ENCODE results near the gene NUDT3. TPM values are rescaled to one million over a fixed set of nuclear protein-coding genes. Genes with fewer than 3 reads are reported as not detected.

Gene NUDT3
- total RNA-seq, 1 donor from 2014 or later = 18.7 TPM

GRCh38 chr6:34240329-34241248, 151.9 kb downstream of the NUDT3 start:
- intact Hi-C loops (cut with micrococcal nuclease) = no loop called here

- intact Hi-C loops (cut with micrococcal nuclease) = loop anchor here (5.0 kb wide), 1 partner anchor 287 kb away; no protein-coding TSS in a partner anchor
Observed at GRCh38 chr6:34239893-34240292, 152.6 kb downstream of the NUDT3 start.

DNA sequence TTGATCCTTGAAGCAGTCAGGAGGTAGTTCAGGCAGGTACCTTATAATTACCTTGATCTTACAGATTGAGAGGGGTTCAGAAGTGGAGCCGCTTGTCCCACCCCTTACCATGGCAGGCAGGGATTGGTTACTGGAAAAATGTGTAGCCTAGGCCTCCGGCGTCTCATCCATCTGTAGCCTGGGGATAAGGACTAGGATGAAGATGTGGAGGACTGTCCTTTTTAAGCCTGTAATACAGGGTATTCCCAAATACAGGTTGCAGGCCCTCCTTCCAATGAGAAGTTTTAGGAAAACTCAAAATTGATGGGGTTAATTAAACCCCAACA, 153.0 kb downstream of the NUDT3 start:
- intact Hi-C loops (cut with micrococcal nuclease) = loop anchor here (5.0 kb wide), 1 partner anchor 288 kb away; no protein-coding TSS in a partner anchor

DNA sequence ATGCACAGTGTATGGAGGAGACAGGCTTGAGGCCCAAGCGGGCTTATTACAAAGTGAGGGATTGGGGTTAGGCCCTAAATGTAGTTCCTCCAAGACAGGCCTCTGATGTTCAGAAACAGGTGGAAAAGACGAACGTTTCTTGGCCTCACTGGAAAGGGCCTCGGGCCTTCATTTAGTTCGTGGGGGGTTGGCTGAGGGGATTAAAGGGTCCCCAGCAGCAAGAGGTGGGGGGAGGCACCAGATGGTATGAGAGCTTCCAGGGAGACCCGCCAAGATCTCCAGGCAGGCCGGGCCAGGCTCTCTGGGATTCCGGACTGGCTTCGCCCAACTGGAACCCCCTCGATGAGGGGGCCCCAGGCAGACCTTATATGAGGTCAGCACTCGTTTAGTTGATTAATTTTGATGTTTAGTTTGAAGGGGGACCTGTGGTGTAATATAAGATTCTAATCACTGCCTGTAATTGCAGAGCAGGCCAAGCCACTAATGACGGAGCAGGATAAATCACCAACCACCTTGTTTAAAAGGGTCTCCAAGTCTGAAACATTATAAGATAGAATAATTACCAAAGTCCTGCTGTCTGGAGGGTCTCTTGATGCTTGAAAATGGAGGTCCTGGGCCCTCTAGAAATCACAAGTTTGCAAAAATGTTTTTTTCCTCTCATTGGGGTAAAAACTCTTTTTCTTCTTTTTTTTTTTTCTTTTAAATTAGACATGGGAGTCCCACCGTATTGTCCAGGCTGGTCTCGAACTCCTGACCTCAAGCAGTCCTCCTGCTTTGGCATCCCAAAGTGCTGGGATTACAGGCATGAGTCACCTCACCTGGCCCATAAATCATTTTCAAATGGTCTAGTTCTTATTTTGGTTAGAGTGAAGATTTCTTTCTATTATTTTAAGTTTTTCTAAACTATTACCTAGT, 153.6 kb downstream of the NUDT3 start:
- intact Hi-C loops (cut with micrococcal nuclease) = loop anchor here (5.0 kb wide), 1 partner anchor 288 kb away; no protein-coding TSS in a partner anchor

GRCh38 chr6:34237722-34238584, 154.5 kb downstream of the NUDT3 start:
- intact Hi-C loops (cut with micrococcal nuclease) = loop anchor here (2.0 to 5.0 kb wide), 2 partner anchors 55 to 289 kb away; no protein-coding TSS in a partner anchor

GRCh38 chr6:34237316-34237721, 155.2 kb downstream of the NUDT3 start:
- intact Hi-C loops (cut with micrococcal nuclease) = loop anchor here (2.0 to 5.0 kb wide), 2 partner anchors 55 to 290 kb away; no protein-coding TSS in a partner anchor

GRCh38 chr6:34236443-34237315, 155.8 kb downstream of the NUDT3 start, which contains the start of gene HMGA1:
Gene HMGA1, plus strand, starts transcription at chr6:34236873. Its CDS starts 3,908 bp downstream, at chr6:34240781.
- intact Hi-C loops (cut with micrococcal nuclease) = loop anchor here (1.0 to 5.0 kb wide), 5 partner anchors 12 to 291 kb away; partner anchors contain the start of gene SMIM29

GRCh38 chr6:34236131-34236442, 156.4 kb downstream of the NUDT3 start:
- intact Hi-C loops (cut with micrococcal nuclease) = loop anchor here (1.0 to 5.0 kb wide), 5 partner anchors 12 to 291 kb away; partner anchors contain the start of gene SMIM29

- intact Hi-C loops (cut with micrococcal nuclease) = loop anchor here (1.0 to 5.0 kb wide), 5 partner anchors 11 to 292 kb away; partner anchors contain the start of gene SMIM29
Observed at GRCh38 chr6:34235307-34236130, 156.9 kb downstream of the NUDT3 start.

DNA sequence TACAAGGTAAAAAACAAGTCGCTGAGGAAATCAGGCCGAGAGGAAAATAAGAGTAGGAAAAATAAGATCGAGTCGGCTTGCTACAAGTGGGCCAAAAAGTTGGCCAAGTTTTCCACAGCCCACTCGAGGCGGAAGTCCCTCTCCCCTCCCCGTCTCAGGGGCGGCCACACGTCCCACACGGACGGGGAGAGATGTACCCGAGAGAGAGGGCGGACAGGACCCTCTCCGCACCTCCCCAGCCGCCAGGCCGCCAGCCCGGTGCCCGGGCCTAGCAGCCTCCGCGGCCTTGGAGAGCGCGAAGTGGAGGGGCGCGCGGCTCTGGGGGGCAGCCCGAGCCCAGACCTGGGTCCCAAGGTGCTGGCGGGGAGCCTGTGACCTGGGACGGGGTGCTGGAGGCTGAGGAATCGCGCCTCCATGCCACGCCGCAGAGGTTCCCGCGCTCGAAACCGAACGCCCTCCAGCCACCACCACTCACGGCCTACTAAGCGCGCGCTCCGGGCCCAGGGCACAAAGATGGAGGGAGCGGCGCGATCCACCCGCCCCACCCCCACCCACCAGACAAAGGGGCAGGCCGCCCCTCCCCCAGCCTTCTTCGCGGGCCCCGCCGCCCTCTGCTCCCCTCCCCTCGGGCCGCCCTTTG, 157.7 kb downstream of the NUDT3 start:
- intact Hi-C loops (cut with micrococcal nuclease) = loop anchor here (5.0 kb wide), 1 partner anchor 293 kb away; no protein-coding TSS in a partner anchor

GRCh38 chr6:34233867-34234266, 158.6 kb downstream of the NUDT3 start:
- intact Hi-C loops (cut with micrococcal nuclease) = no loop called here

DNA sequence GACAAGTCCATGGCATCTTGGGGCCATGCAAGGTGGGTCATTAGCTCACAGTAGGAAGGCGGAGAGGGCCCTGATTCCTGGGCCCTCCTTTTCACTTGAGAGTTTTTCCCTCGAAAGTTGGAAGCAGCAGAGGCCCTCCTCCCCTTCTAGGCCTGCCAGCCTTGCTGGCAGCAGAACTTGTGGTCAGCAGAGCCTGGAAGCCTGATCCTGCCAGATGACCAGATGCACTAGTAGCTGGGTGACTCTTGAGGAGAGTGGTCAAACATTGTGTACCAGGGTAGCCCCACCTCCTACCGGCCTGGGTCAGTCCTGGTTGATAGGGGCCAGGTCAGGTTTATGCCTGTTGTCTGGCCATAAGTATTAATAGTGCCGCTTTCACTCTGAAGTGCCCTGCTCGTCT, 159.6 kb downstream of the NUDT3 start:
- intact Hi-C loops (cut with micrococcal nuclease) = no loop called here

DNA sequence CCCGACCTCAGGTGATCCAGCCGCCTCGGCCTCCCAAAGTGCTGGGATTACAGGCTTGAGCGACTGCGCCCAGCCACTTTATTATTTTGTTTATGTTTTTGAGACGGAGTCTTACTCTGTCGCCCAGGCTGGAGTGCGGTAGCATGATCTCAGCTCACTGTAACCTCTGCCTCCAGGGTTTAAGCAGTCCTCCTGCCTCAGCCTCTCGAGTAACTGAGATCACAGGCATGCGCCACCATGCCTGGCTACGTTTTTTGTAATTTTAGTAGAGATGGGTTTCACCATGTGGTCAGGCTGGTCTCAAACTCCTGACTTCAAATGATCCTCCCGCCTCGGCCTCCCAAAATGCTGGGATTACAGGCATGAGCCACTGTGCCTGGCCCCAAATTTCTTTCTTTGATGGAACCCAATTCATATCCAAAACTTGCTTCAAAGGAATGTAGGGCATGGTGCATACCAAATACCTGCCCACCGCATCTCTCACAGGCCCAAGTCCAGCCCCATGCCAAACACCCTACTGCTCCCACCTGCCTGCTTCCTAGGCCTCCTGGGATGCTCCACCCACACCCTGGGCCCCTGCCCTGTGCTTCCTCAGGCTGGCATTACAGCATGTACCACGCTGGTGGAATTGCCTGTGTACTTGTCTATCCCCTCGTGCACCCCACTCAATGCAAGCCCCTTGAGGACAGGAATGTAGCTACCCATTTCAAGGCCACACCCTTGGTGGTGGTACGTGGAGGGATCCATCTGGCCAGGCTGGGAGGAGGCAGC, 160.7 kb downstream of the NUDT3 start:
- intact Hi-C loops (cut with micrococcal nuclease) = no loop called here

- intact Hi-C loops (cut with micrococcal nuclease) = no loop called here
Observed at GRCh38 chr6:34230653-34231371, 161.7 kb downstream of the NUDT3 start.

DNA sequence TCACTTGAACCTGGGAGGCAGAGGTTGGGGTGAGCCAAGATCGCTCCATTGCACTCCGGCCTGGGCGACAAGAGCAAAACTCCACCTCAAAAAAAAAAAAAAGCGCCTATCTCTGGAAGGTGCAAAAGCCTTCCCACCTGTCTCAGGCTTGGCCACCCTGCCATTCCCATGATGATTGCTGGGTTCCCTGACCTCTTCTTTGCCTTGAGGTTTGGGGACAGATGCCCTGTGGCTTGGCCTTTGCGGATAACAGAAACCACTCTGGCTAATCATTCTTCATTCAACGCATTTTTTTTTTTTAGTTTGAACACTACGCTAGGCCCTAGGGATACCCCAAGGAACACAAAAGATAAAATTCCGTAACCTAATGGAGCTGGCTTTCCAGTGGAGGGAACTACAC, 162.6 kb downstream of the NUDT3 start:
- intact Hi-C loops (cut with micrococcal nuclease) = no loop called here

Data from T-helper 2 cell treated with Interferon-gamma antibody and Interleukin-4, amounts not matched to agents 100 ng/mL and 5 ng/mL, for 36 hours (primary cell).